Thoracic aorta (tissue), 2 donors: ENCODE results near the gene OPN4. TPM values are rescaled to one million over a fixed set of nuclear protein-coding genes. Genes with fewer than 3 reads are reported as not detected.

Experiments used
- ATAC-seq: fragments of 150-250 bp; one replicate; pipeline ENCODE4 v1.8.0; 2017; ENCODE audit warnings: low read depth; ENCODE audit not compliant: insufficient number of reproducible peaks, low FRiP score
- DNase-seq: peaks from one replicate; pipeline ENCODE4 v3.0.0-alpha.2; 2020; ENCODE audit warnings: low spot score
- H3K27ac ChIP-seq, 2 donors: fragments of 200-600 bp; sonication (generic); 1 replicate in 1 of 2; 2 replicates in 1 of 2; pipeline ENCODE4 v1.5.1; 2016; ENCODE audit warnings: mild to moderate bottlenecking in 2 of 2, moderate library complexity in 2 of 2
- H3K27me3 ChIP-seq: fragments of 200-600 bp; sonication (generic); replicated peaks from 2 replicates; pipeline ENCODE4 v1.6.0; 2016; ENCODE audit warnings: mild to moderate bottlenecking; ENCODE audit not compliant: insufficient read depth
- H3K36me3 ChIP-seq: fragments of 200-600 bp; sonication (generic); one replicate; pipeline ENCODE4 v1.5.1; 2016
- H3K4me1 ChIP-seq, 2 donors: fragments of 200-600 bp; sonication (generic); 1 replicate in 1 of 2; 2 replicates in 1 of 2; pipeline versions ENCODE4 v1.5.1 to v1.6.0; 2016; ENCODE audit warnings: low read depth in 2 of 2, mild to moderate bottlenecking in 1 of 2; ENCODE audit not compliant: control insufficient read depth in 1 of 2
- H3K4me3 ChIP-seq: fragments of 200-600 bp; sonication (generic); 2 replicates; pipeline ENCODE4 v1.5.1; 2016; ENCODE audit warnings: mild to moderate bottlenecking
- H3K9me3 ChIP-seq: fragments of 200-600 bp; sonication (generic); 2 replicates; pipeline ENCODE4 v1.5.1; 2016
- CTCF ChIP-seq: fragments of 200-600 bp; sonication (generic); IDR thresholded peaks from one replicate; pipeline ENCODE4 v1.5.1; 2019; ENCODE audit warnings: antibody characterized with exemption
- total RNA-seq, 2 donors: library from RNA; depleted of rRNA; stranded (reverse); fragments of >200 nt; gene quantifications; one replicate each; pipeline versions ENCODE4 v1.1.0 to v1.2.3, GENCODE V29; 2016

The OPN4 gene
- not detected for total RNA-seq

GRCh38 chr10:86654411-86655172 is at the start of gene OPN4:
Gene OPN4, plus strand, starts transcription at chr10:86654547. Its CDS starts 237 bp downstream, at chr10:86654784.
- ATAC-seq (no peak), DNase-seq (no peak)
- Histone ChIP-seq H3K9me3 (no peaks in the 10 kb centered on the region), H3K4me3 (no peak within 1 kb of the TSS), H3K27me3 (no peaks in the 10 kb centered on the region), H3K36me3 (no peaks in the 10 kb centered on the region), H3K4me1 (peaks cover 2 to 3% of the 10 kb centered on the region in 2 donors), H3K27ac (no peak within 1 kb of the TSS)
- no peak for TF ChIP-seq CTCF

- H3K4me3 ChIP-seq = no peak overlapping the region
- ATAC-seq (no peak), DNase-seq (no peak)
- no peak for TF ChIP-seq CTCF
- no peaks in the 10 kb centered on the region for H3K4me1 ChIP-seq
- no peaks in the 10 kb centered on the region for H3K27me3 ChIP-seq
- H3K9me3 ChIP-seq = no peaks in the 10 kb centered on the region
- H3K27ac ChIP-seq = no peak overlapping the region
- no peaks in the 10 kb centered on the region for H3K36me3 ChIP-seq
Measured at GRCh38 chr10:86607674-86608073, 46.7 kb upstream of the OPN4 start.

- H3K27ac ChIP-seq = no peak overlapping the region
- no peaks in the 10 kb centered on the region for H3K27me3 ChIP-seq
- no peaks in the 10 kb centered on the region for H3K9me3 ChIP-seq
- no peak overlapping the region for H3K4me3 ChIP-seq
- ATAC-seq (no peak), DNase-seq (no peak)
- no peaks in the 10 kb centered on the region for H3K36me3 ChIP-seq
- H3K4me1 ChIP-seq = no peaks in the 10 kb centered on the region
- no peak for TF ChIP-seq CTCF
Measured at GRCh38 chr10:86609920-86610319, 44.4 kb upstream of the OPN4 start.

- Histone ChIP-seq H3K9me3 (no peaks in the 10 kb centered on the region), H3K4me1 (no peaks in the 10 kb centered on the region), H3K36me3 (no peaks in the 10 kb centered on the region), H3K27me3 (no peaks in the 10 kb centered on the region), H3K27ac (no peak overlapping the region), H3K4me3 (no peak overlapping the region)
- no peak for TF ChIP-seq CTCF
- ATAC-seq (no peak), DNase-seq (no peak)
Measured at GRCh38 chr10:86611386-86611785, 43.0 kb upstream of the OPN4 start.

- no peak for TF ChIP-seq CTCF
- H3K27ac ChIP-seq = no peak overlapping the region
- H3K4me3 ChIP-seq = no peak overlapping the region
- no peaks in the 10 kb centered on the region for H3K27me3 ChIP-seq
- no peaks in the 10 kb centered on the region for H3K36me3 ChIP-seq
- no peaks in the 10 kb centered on the region for H3K9me3 ChIP-seq
- DNase-seq (no peak), ATAC-seq (no peak)
- H3K4me1 ChIP-seq = no peaks in the 10 kb centered on the region
Measured at GRCh38 chr10:86613096-86613495, 41.3 kb upstream of the OPN4 start.
